Gastrocnemius medialis (tissue), 4 donors: ENCODE data around the gene SMPDL3A.

Experiments
- CTCF ChIP-seq, 5 experiments: fragments of 450-650 bp in 3 of 5; fragments of 200-600 bp in 2 of 5; sonication (generic) in 2 of 5; IDR thresholded peaks in 4 of 5; conservative IDR thresholded peaks in 1 of 5; 1 replicate in 4 of 5; 2 replicates in 1 of 5; pipeline ENCODE4 v1.5.1; 2016 to 2019; ENCODE audit warnings: antibody characterized with exemption in 5 of 5, mild to moderate bottlenecking in 3 of 5, moderate library complexity in 3 of 5
- POLR2A ChIP-seq, 2 donors: fragments of 450-650 bp; IDR thresholded peaks; one replicate each; pipeline ENCODE4 v1.6.1; 2017; ENCODE audit warnings: antibody characterized with exemption in 2 of 2, mild to moderate bottlenecking in 2 of 2, moderate library complexity in 2 of 2

DNA sequence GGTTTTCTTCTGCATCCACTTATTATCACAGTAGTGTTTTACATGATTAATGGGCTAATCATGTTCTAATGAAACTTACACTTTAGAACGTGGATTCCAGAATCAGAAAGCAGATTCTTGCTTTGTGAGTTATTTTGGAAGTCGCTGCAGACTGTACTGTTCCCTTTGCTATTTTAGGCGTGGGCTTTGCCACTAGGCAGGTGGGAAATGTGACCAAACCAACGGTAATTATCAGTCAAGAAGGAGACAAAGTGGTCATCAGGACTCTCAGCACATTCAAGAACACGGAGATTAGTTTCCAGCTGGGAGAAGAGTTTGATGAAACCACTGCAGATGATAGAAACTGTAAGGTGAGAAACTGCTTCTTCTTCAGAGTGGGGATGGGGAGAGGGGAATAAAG lies 8.9 kb upstream of the SMPDL3A start:
- TF ChIP-seq CTCF (IDR thresholded peaks at IDR 0.05 in 4 of 5, conservative IDR thresholded peaks at IDR 0.05 in 1 of 5) (no peak), POLR2A (IDR thresholded peaks at IDR 0.05) (no peak)
